NCI-H2196 (cell line): ENCODE data around the gene THRB.

ENCODE experiments used
- DNase-seq: peaks from one replicate; lab custom pipeline; 2025; ENCODE audit not compliant: unreplicated experiment; lab: John Stamatoyannopoulos, UW

THRB gene

DNA sequence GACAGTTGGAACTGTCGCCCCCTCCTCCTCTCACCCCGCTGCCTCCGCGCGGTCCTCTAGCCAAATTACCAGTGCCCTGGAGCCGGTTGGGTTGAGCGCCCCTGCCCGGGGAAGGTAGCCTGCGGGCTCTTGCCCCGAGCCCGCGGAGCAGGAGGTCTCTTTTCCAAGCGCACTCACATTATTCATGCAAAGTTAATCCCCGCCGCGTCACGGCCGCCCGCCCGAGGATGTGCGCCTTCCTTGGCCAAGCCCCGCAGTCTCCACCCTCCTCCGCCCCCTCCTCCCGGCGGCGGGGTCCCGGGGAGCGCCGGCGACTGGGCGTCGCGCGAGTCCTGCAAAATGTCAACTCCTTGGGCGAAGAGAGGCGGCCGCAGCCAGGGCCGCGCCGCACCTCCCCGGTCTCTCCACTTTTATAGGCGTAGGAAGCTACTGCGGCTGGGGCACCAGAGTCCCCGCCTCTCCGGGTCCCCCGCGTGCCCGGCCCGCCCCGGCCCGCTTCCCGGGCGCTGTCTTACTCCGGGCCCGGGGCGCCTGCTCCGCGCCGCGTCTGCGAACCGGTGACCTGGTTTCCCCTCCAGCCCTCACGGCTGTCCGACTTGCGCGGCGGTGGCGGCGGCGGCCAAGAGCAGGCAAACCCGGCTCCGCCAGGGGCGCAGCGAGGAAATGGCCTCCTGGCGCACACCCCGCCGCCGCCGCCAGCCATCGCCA is at the start of gene THRB:
Gene THRB, minus strand, starts transcription at position 233 of the 708 bp plus-strand sequence.
- DNase-seq = no peak

DNA sequence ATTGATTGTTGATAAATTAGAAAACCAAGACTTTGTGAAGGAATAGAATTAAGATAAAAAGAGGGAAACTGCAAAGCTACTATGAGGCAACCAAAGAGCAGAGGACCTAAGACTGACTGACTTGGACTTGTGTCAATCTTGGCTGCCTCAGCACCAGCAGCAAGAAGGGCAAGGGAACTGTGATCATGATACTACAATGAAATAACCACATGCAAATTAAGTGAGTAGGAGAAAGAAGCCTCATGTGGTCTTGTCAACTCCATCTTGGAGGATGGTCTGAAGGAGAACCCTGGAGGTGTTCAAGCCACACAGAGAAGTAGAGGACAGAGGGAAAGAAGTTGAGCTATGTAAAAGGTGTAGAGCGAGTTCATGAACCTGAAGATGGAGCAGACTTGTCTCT is 47.3 kb upstream of the THRB start:
- no peak for DNase-seq

- DNase-seq = no peak
Observed at GRCh38 chr3:24540821-24541220, 46.2 kb upstream of the THRB start.

GRCh38 chr3:24539699-24540098 is 45.0 kb upstream of the THRB start:
- no peak for DNase-seq

- DNase-seq = no peak
Observed at GRCh38 chr3:24538891-24539290, 44.2 kb upstream of the THRB start.

- DNase-seq = no peak
Observed at GRCh38 chr3:24533561-24534193, 39.0 kb upstream of the THRB start.

- DNase-seq = no peak
Observed at GRCh38 chr3:24530471-24530870, 35.8 kb upstream of the THRB start.

- no peak for DNase-seq
Observed at GRCh38 chr3:24529210-24529609, 34.6 kb upstream of the THRB start.

- no peak for DNase-seq
Observed at GRCh38 chr3:24526640-24527212, 32.1 kb upstream of the THRB start.

- no peak for DNase-seq
Observed at GRCh38 chr3:24525557-24525956, 30.9 kb upstream of the THRB start.

DNA sequence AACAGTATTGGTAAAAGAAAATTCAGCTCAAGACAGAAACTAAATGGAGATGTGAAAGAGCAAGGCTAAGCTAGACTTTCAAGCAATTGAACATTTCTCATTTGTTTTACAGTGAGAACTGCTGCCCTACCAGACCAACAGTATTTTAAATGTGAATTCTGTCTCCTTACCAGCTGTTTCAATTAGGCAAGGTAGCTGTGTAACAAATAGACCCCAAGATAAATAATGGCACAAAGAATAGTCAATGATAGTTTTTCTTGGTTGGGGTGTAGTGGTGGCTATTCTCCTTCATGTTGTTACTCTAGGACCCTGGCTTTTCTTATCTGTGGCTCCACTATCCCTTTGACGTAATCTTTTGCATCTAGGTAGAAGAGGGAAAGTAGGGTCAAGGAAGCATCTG is 30.4 kb upstream of the THRB start:
- DNase-seq = no peak

DNA sequence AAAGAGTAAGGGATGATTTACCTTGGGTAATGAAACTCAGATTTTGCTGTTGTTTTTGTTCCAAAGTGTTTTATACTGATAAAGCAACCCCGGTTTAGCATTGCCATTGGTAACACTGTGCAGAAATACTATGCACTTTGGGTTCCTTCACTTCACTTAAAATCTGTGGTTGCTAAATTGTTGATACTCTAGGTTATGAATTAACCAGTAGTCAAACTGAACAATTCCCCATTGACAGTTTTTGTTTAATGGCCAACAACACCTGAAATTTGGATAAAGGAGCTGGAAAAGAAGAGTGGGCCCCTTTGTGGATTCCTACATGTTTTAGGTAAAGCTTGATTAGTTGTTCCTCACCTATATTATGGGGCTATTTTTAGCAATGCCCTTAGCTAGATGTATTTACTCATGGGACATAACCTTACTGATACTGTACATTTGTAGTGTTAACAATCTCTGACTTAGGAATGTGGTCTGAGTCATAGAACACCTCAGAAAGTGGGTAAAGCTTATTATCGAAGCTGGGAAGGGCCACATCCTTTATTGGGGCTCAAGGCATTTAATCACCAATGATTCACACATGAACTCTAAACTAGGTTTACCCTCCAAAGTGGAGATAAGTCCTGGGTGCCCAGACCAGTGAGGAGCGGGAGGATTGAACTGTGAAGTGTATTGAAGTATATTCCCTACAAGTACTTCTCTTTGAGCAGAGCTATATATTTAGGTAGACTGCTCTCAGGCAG is 29.5 kb upstream of the THRB start:
- DNase-seq = no peak

- no peak for DNase-seq
Observed at GRCh38 chr3:24523215-24523614, 28.6 kb upstream of the THRB start.

DNA sequence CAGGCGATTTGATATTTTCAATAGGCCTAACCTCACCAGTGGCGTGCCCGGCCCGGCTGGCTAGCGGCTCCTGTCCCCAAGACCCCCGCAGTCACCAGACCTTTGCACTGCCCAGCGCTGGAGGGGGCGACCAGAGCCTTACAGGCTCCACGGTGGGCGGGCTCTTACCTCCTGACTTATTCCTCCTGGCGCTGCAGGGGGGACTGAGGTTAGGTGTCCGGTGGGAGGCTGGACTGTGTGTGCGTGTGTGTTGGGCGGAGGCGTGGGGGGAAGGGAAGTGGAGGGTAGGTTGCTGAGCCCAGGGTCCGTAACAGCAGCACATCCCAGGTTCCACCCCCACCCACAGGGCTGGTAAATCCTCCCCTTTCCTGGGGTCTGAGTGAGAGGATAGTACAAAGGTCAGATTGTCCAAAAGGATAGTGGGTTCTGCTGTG is 27.5 kb upstream of the THRB start:
- no peak for DNase-seq

- DNase-seq = no peak
Observed at GRCh38 chr3:24521420-24522145, 26.9 kb upstream of the THRB start.

GRCh38 chr3:24520976-24521419 is 26.3 kb upstream of the THRB start:
- no peak for DNase-seq

DNA sequence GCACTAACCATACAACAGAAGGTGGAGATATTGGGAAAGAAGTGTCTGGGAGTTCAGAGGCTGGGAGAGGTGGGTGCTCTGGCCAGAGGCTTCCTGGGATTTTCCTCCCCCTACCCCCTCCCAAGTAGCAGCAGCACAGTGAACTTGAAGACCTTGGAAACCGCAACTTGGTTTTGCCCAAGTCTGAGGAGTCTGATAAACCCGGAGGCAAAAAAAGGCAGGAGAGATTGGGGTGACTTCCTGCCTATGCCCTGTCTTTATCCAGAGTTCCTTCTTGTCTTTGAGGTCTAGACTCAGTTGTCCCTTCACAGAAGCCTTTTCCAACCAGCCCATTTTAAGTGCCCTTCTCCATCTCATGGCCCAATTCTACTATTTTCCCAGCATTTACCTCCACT is 25.4 kb upstream of the THRB start:
- no peak for DNase-seq

- no peak for DNase-seq
Observed at GRCh38 chr3:24519368-24520100, 24.9 kb upstream of the THRB start.

- no peak for DNase-seq
Observed at GRCh38 chr3:24518990-24519367, 24.3 kb upstream of the THRB start.

DNA sequence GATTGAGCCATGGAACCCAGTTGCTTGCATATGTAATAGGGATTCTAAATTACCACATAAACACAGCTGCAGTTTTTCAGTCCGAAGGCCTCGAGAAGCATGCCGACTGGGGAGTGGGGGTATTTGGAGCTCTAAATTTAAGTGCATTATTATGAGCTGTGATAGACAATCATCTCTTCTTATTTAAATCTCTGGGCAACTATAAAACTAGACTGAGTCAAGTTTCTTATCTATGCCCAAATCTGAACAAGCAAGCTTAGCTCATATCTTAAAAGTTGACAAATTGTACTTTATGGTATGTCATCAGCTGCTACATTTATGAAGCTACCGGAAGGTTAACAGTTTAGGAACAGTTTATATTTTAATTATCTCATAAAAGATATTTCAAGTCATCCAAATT is 19.5 kb upstream of the THRB start:
- no peak for DNase-seq
